ENCODE results near the gene PPP1R3C. TPM values are rescaled to one million over a fixed set of nuclear protein-coding genes. Genes with fewer than 3 reads are reported as not detected.

PPP1R3C gene
- total RNA-seq, 4 donors from 2014 or later: 2.1 to 4.4 (median 2.7) TPM

GRCh38 chr10:91613411-91614187, 19.3 kb downstream of the PPP1R3C start:
- H3K36me3 ChIP-seq: no peaks in the 10 kb centered on the region
- H3K27ac ChIP-seq: no peak overlapping the region
- H3K4me1 ChIP-seq: peaks cover 7 to 8% of the 10 kb centered on the region in 2 donors
- no peaks in the 10 kb centered on the region for H3K27me3 ChIP-seq
- DNase-seq: no peak
- no peak overlapping the region for H3K4me3 ChIP-seq (replicated peaks in 1 of 3)
- TF ChIP-seq POLR2A (IDR thresholded peaks at IDR 0.05) (no peak), CTCF (IDR thresholded peaks at IDR 0.05) (no peak)
- WGBS, 2 donors: 70 to 74% methylated on average over 4 of the region's 4 CpGs
- intact Hi-C loops (cut with DNase I): no loop called here
- H3K9me3 ChIP-seq: no peaks in the 10 kb centered on the region

- Histone ChIP-seq H3K4me1 (peaks cover 20% of the 10 kb centered on the region in 2 donors), H3K9me3 (no peaks in the 10 kb centered on the region), H3K27ac (no peak overlapping the region), H3K36me3 (no peaks in the 10 kb centered on the region), H3K4me3 (replicated peaks in 1 of 3) (no peak overlapping the region), H3K27me3 (no peaks in the 10 kb centered on the region)
- 80 to 100% methylated on average over 1 of the region's 1 CpG for WGBS, 2 donors
- DNase-seq: no peak
- intact Hi-C loops (cut with DNase I): no loop called here
- TF ChIP-seq CTCF (IDR thresholded peaks at IDR 0.05) (no peak), POLR2A (IDR thresholded peaks at IDR 0.05) (no peak)
Measured at GRCh38 chr10:91610919-91611318, 22.0 kb downstream of the PPP1R3C start.

GRCh38 chr10:91610444-91610843, 22.4 kb downstream of the PPP1R3C start:
- Histone ChIP-seq H3K36me3 (no peaks in the 10 kb centered on the region), H3K4me1 (peaks cover 20% of the 10 kb centered on the region in 2 donors), H3K4me3 (replicated peaks in 1 of 3) (no peak overlapping the region), H3K9me3 (no peaks in the 10 kb centered on the region), H3K27ac (no peak overlapping the region), H3K27me3 (no peaks in the 10 kb centered on the region)
- DNase-seq: no peak
- whole genome bisulfite sequencing, 2 donors: 88 to 90% methylated on average over 4 of the region's 4 CpGs
- no peak for TF ChIP-seq POLR2A (IDR thresholded peaks at IDR 0.05)
- TF ChIP-seq CTCF (IDR thresholded peaks at IDR 0.05): no peak
- intact Hi-C loops (cut with DNase I): no loop called here

GRCh38 chr10:91607646-91608403, 25.0 kb downstream of the PPP1R3C start:
- 33 to 44% methylated on average over 5 of the region's 5 CpGs for WGBS, 2 donors
- intact Hi-C loops (cut with DNase I): no loop called here

More at GRCh38 chr10:91607646-91608403, 25.0 kb downstream of the PPP1R3C start:
- H3K4me1 ChIP-seq: peaks cover 20% of the 10 kb centered on the region in 2 donors
- peak overlapping the region; percentile 83 to 90 (median 85) for H3K27ac ChIP-seq
- H3K9me3 ChIP-seq: no peaks in the 10 kb centered on the region
- TF ChIP-seq POLR2A (IDR thresholded peaks at IDR 0.05) (no peak), CTCF (IDR thresholded peaks at IDR 0.05) (no peak)
- H3K4me3 ChIP-seq (replicated peaks in 1 of 3): no peak overlapping the region
- H3K27me3 ChIP-seq: no peaks in the 10 kb centered on the region
- H3K36me3 ChIP-seq: no peaks in the 10 kb centered on the region
- DNase-seq: no peak
